Measurements from ENCODE around the gene FAM13A. TPM values are rescaled to one million over a fixed set of nuclear protein-coding genes. Genes with fewer than 3 reads are reported as not detected.
A peak's percentile ranks its signal among the peaks of the same experiment; 100 is the strongest.

Gene FAM13A
- total RNA-seq, 1 experiment from 2014 or later = 26.7 TPM

- CTCF ChIA-PET = no interaction called here
Measured at GRCh38 chr4:88765729-88766128, 291.3 kb downstream of the FAM13A start.

GRCh38 chr4:88763075-88763474, 293.9 kb downstream of the FAM13A start:
- no peak for TF ChIP-seq EZH2 (IDR thresholded peaks at IDR 0.05; ENCODE audit: low read depth)
- TF ChIP-seq, protein P1, sequence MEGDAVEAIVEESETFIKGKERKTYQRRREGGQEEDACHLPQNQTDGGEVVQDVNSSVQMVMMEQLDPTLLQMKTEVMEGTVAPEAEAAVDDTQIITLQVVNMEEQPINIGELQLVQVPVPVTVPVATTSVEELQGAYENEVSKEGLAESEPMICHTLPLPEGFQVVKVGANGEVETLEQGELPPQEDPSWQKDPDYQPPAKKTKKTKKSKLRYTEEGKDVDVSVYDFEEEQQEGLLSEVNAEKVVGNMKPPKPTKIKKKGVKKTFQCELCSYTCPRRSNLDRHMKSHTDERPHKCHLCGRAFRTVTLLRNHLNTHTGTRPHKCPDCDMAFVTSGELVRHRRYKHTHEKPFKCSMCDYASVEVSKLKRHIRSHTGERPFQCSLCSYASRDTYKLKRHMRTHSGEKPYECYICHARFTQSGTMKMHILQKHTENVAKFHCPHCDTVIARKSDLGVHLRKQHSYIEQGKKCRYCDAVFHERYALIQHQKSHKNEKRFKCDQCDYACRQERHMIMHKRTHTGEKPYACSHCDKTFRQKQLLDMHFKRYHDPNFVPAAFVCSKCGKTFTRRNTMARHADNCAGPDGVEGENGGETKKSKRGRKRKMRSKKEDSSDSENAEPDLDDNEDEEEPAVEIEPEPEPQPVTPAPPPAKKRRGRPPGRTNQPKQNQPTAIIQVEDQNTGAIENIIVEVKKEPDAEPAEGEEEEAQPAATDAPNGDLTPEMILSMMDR (conservative IDR thresholded peaks at IDR 0.05) = no peak
- ChIA-PET POLR2A (ENCODE audit: unreplicated experiment) (no interaction called here), CTCF (no interaction called here)
- DNase-seq = no peak
- intact Hi-C loops (cut with micrococcal nuclease; ENCODE audit: unreplicated experiment) = no loop called here
- no peaks in the 10 kb centered on the region for H3K36me3 ChIP-seq (ENCODE audit: low read depth)
- BruUV-seq (replicated peaks) = no TSS peak
- H3K9me3 ChIP-seq (ENCODE audit: insufficient read depth, low read depth) = no peaks in the 10 kb centered on the region
- no peaks in the 10 kb centered on the region for H3K27me3 ChIP-seq (ENCODE audit: insufficient read depth, low read depth)
- peaks cover 8% of the 10 kb centered on the region; the same call in 1 of the 2 replicates for H3K4me1 ChIP-seq (replicated peaks; ENCODE audit: insufficient read depth)
- H3K79me2 ChIP-seq (ENCODE audit: low read depth) = no peaks in the 10 kb centered on the region
- H3K4me2 ChIP-seq = no peak overlapping the region
- no peaks in the 10 kb centered on the region for H4K20me1 ChIP-seq (ENCODE audit: insufficient read depth)
- H3F3A ChIP-seq (ENCODE audit: insufficient read depth, low read depth) = no peaks in the 10 kb centered on the region
- H2AFZ ChIP-seq = no peak overlapping the region
- H3K4me3 ChIP-seq = no peak overlapping the region
- H3K9me2 ChIP-seq (ENCODE audit: insufficient read depth) = no peaks in the 10 kb centered on the region
- H3K27ac ChIP-seq = no peak overlapping the region

More at GRCh38 chr4:88765729-88766128, 291.3 kb downstream of the FAM13A start:
- Histone ChIP-seq H4K20me1 (ENCODE audit: insufficient read depth) (no peaks in the 10 kb centered on the region), H3F3A (ENCODE audit: insufficient read depth, low read depth) (no peaks in the 10 kb centered on the region), H3K27me3 (ENCODE audit: insufficient read depth, low read depth) (no peaks in the 10 kb centered on the region), H3K79me2 (ENCODE audit: low read depth) (no peaks in the 10 kb centered on the region), H3K9me3 (ENCODE audit: insufficient read depth, low read depth) (no peaks in the 10 kb centered on the region), H3K4me1 (replicated peaks; ENCODE audit: insufficient read depth) (no peaks in the 10 kb centered on the region), H3K27ac (no peak overlapping the region), H2AFZ (no peak overlapping the region), H3K36me3 (ENCODE audit: low read depth) (no peaks in the 10 kb centered on the region), H3K4me3 (no peak overlapping the region), H3K9me2 (ENCODE audit: insufficient read depth) (no peaks in the 10 kb centered on the region), H3K4me2 (no peak overlapping the region)
- POLR2A ChIA-PET (ENCODE audit: unreplicated experiment) = no interaction called here
- intact Hi-C loops (cut with micrococcal nuclease; ENCODE audit: unreplicated experiment) = no loop called here
- DNase-seq = peak; percentile 2 to 42
- BruUV-seq (replicated peaks) = no TSS peak
- TF ChIP-seq, protein P1 (conservative IDR thresholded peaks at IDR 0.05) = no peak
- TF ChIP-seq EZH2 (IDR thresholded peaks at IDR 0.05; ENCODE audit: low read depth) = no peak

DNA sequence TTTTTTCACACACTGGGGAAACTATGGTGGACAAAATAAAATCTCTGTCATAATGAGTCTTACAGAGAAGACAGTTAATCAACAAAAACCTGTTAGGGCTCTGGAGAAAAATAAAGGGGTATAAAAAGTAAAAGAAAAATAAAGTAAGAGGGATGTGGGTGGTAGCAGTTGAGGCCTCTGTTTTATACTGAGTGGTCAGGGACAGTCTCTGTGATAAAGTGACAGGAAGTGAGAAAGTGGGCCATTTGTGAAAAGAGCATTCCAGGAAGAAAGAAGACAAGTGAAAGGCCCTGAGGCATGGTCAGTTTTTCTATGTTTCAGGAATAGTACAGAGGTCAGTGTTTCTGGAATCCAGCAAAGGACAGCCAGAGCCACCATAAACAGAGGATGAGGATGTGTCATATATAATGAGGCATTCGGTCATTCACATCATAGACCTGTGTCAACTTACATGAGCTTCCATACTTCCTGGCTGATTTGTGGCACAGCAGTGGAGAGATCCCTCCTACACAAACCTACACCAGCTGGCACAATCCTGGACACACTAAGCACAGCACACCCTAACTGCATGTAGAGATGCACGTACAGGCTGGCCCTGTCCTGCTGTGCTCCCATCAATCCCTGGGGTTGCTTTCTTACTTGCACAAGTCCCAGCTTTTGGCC, 295.0 kb downstream of the FAM13A start:
- no peaks in the 10 kb centered on the region for H3F3A ChIP-seq (ENCODE audit: insufficient read depth, low read depth)
- intact Hi-C loops (cut with micrococcal nuclease; ENCODE audit: unreplicated experiment) = no loop called here
- BruUV-seq (replicated peaks) = no TSS peak
- no peaks in the 10 kb centered on the region for H3K27me3 ChIP-seq (ENCODE audit: insufficient read depth, low read depth)
- CTCF ChIA-PET = no interaction called here
- no peak for DNase-seq
- no peak overlapping the region for H3K4me3 ChIP-seq
- no peak for TF ChIP-seq EZH2 (IDR thresholded peaks at IDR 0.05; ENCODE audit: low read depth)
- TF ChIP-seq, protein P1 (conservative IDR thresholded peaks at IDR 0.05) = no peak
- no peaks in the 10 kb centered on the region for H3K9me2 ChIP-seq (ENCODE audit: insufficient read depth)
- H4K20me1 ChIP-seq (ENCODE audit: insufficient read depth) = no peaks in the 10 kb centered on the region
- POLR2A ChIA-PET (ENCODE audit: unreplicated experiment) = no interaction called here
- no peak overlapping the region for H2AFZ ChIP-seq
- H3K36me3 ChIP-seq (ENCODE audit: low read depth) = no peaks in the 10 kb centered on the region
- no peak overlapping the region for H3K27ac ChIP-seq
- H3K79me2 ChIP-seq (ENCODE audit: low read depth) = no peaks in the 10 kb centered on the region
- peaks cover 9% of the 10 kb centered on the region; the same call in 1 of the 2 replicates for H3K4me1 ChIP-seq (replicated peaks; ENCODE audit: insufficient read depth)
- no peaks in the 10 kb centered on the region for H3K9me3 ChIP-seq (ENCODE audit: insufficient read depth, low read depth)
- no peak overlapping the region for H3K4me2 ChIP-seq

Data from PC-9 (cell line).